Sigmoid colon (tissue), 4 donors: ENCODE results near the gene GLMP.

Experiments
- POLR2A ChIP-seq, 2 donors: fragments of 450-650 bp; IDR thresholded peaks; one replicate each; pipeline ENCODE4 v1.6.1; 2016; ENCODE audit warnings: antibody characterized with exemption in 2 of 2, mild to moderate bottlenecking in 2 of 2, moderate library complexity in 2 of 2
- POLR2AphosphoS5 ChIP-seq, 4 donors: sonication (generic); formaldehyde crosslinking; IDR thresholded peaks; one replicate each; pipeline ENCODE4 v1.6.1; 2017; ENCODE audit warnings: antibody characterized with exemption in 4 of 4
- TF ChIP-seq, protein P1 (sequence below), 4 experiments: fragments of 450-650 bp in 3 of 4; fragments of 200-600 bp in 1 of 4; IDR thresholded peaks; one replicate each; pipeline ENCODE4 v1.5.1; 2016 to 2019; ENCODE audit warnings: antibody characterized with exemption in 4 of 4, mild to moderate bottlenecking in 3 of 4, moderate library complexity in 2 of 4

DNA sequence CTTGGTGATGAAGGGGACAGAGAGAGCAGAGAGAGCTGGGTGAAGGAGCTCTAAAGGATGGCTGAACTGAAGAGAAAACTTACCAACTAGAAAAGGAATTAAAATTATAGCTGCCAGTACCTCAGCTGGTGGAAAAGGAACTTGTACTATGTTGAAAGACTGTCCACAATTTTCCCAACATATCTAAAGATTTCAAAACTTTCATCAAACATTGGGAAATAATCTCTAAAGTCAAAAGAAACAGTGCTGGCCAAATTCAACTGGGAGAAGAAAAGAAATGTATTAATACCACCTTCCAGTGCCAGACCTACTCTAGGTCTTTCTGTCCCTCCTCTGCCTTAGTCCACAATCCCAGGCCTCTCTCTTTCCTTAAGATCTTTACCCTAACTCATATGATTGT lies 18.9 kb downstream of the GLMP start:
- TF ChIP-seq POLR2A (IDR thresholded peaks at IDR 0.05) (no peak), POLR2AphosphoS5 (IDR thresholded peaks at IDR 0.05) (no peak)
- TF ChIP-seq, protein P1, sequence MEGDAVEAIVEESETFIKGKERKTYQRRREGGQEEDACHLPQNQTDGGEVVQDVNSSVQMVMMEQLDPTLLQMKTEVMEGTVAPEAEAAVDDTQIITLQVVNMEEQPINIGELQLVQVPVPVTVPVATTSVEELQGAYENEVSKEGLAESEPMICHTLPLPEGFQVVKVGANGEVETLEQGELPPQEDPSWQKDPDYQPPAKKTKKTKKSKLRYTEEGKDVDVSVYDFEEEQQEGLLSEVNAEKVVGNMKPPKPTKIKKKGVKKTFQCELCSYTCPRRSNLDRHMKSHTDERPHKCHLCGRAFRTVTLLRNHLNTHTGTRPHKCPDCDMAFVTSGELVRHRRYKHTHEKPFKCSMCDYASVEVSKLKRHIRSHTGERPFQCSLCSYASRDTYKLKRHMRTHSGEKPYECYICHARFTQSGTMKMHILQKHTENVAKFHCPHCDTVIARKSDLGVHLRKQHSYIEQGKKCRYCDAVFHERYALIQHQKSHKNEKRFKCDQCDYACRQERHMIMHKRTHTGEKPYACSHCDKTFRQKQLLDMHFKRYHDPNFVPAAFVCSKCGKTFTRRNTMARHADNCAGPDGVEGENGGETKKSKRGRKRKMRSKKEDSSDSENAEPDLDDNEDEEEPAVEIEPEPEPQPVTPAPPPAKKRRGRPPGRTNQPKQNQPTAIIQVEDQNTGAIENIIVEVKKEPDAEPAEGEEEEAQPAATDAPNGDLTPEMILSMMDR (IDR thresholded peaks at IDR 0.05), result no peak
